HL-60 (cell line): ENCODE results near the gene TCFL5.

Experiments used
- DNase-seq, 2 experiments: peaks; one replicate each; pipeline ENCODE4 v3.0.0-alpha.2; 2010 to 2020; ENCODE audit warnings: low read depth in 1 of 2, low spot score in 1 of 2
- H3K27ac ChIP-seq: fragments of 250-450 bp; sonication (Bioruptor Pico); replicated peaks from 2 replicates; pipeline ENCODE4 v1.5.1; 2020; ENCODE audit warnings: mild to moderate bottlenecking, moderate library complexity
- H3K27me3 ChIP-seq: fragments of 250-450 bp; sonication (Bioruptor Pico); 2 replicates; pipeline ENCODE4 v1.5.1; 2021; ENCODE audit warnings: mild to moderate bottlenecking, moderate library complexity; ENCODE audit not compliant: insufficient read depth, poor library complexity, severe bottlenecking
- H3K4me3 ChIP-seq: replicated peaks from 2 replicates; pipeline ENCODE4 v1.5.1; 2011; ENCODE audit warnings: mild to moderate bottlenecking, control low read depth, low read length; ENCODE audit not compliant: insufficient read depth
- CTCF ChIP-seq: IDR thresholded peaks from one replicate; pipeline ENCODE4 v1.5.1; 2011; ENCODE audit warnings: low read length, control low read depth, inconsistent platforms; ENCODE audit not compliant: insufficient read depth
- GABPA ChIP-seq: IDR thresholded peaks from 2 replicates; pipeline ENCODE4 v1.6.1; 2012; ENCODE audit warnings: low read depth
- POLR2AphosphoS5 ChIP-seq: IDR thresholded peaks from 2 replicates; pipeline ENCODE4 v1.6.1; 2012; ENCODE audit warnings: low read depth
- REST ChIP-seq: IDR thresholded peaks from 2 replicates; pipeline ENCODE4 v1.6.1; 2012; ENCODE audit warnings: low read depth; ENCODE audit not compliant: insufficient replicate concordance
- SPI1 ChIP-seq: IDR thresholded peaks from 2 replicates; pipeline ENCODE4 v1.6.1; 2012; ENCODE audit warnings: low read depth, mild to moderate bottlenecking, borderline replicate concordance

Gene TCFL5

GRCh38 chr20:62882426-62882825 is 20.8 kb upstream of the TCFL5 start:
- TF ChIP-seq POLR2AphosphoS5 = no peak
- TF ChIP-seq SPI1 = no peak
- TF ChIP-seq REST = no peak
- no peak overlapping the region for H3K27ac ChIP-seq
- no peak for DNase-seq

GRCh38 chr20:62881662-62882395 is 20.2 kb upstream of the TCFL5 start:
- H3K4me3 ChIP-seq = no peak overlapping the region
- H3K27me3 ChIP-seq = no peaks in the 10 kb centered on the region
- TF ChIP-seq CTCF (no peak), REST (no peak), GABPA (no peak), POLR2AphosphoS5 (no peak), SPI1 (no peak)
- DNase-seq = no peak
- H3K27ac ChIP-seq = no peak overlapping the region

More at GRCh38 chr20:62882426-62882825, 20.8 kb upstream of the TCFL5 start:
- Histone ChIP-seq H3K4me3 (no peak overlapping the region), H3K27me3 (no peaks in the 10 kb centered on the region)

- H3K4me3 ChIP-seq = no peak overlapping the region
- TF ChIP-seq CTCF (no peak), GABPA (no peak), SPI1 (no peak), REST (no peak), POLR2AphosphoS5 (no peak)
- no peaks in the 10 kb centered on the region for H3K27me3 ChIP-seq
- no peak for DNase-seq
- H3K27ac ChIP-seq = no peak overlapping the region
Observed at GRCh38 chr20:62880935-62881661, 19.5 kb upstream of the TCFL5 start.
